ENCODE data around the gene ANXA8. TPM values are rescaled to one million over a fixed set of nuclear protein-coding genes. Genes with fewer than 3 reads are reported as not detected.
"Not testable (repeated sequence)": the region's sequence is repeated elsewhere in the genome, so short reads cannot be mapped to it uniquely, and the experiment has no call there.

ANXA8 gene
- total RNA-seq, 4 donors from 2014 or later: 98.0 to 254 (median 169) TPM

DNA sequence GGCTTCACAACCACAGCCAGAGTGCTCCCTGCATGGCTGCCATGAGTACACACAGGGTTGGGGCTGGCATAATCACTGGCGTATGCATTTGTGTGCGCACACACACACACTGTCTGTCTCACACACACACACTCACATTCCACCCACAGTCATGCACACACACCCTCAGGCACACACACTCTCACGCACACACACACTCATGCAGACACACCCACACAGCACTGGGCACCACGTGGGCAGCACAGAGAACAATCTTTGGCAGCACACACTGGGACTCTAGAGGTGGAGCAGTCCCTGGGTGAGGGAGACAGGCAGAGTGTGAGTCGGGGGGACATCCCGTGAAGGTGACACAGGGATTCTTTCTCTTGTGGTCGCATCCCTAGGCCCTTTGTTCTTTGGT lies 10.4 kb downstream of the ANXA8 start:
- not testable (repeated sequence) for DNase-seq (ENCODE audit: low spot score in 2 of 2); H3K9me3 ChIP-seq; H3K27me3 ChIP-seq; H3K4me3 ChIP-seq; H3K4me1 ChIP-seq; H3K27ac ChIP-seq; H3K36me3 ChIP-seq
- no CpG with 5 or more reads among the region's 7 CpGs for WGBS

DNA sequence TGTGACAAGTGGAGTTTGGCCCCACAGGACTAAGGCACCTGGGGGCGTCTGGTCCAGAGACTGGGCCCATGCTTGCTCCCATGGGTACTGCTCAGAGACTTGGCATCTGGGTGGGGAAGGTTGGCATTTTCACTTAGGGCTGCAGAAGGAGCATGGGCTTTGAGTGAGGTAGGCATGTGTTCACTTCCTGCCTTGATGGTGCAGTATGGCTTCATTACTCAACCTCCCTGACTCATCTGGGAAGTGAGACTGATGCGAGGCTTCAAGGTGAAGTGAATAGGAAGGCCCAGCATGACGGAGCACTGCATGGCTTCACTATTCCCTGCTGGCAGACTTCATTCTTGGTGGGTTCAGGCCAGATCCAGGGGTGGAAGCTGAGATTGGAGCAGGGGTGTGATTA lies 11.3 kb downstream of the ANXA8 start:
- not testable (repeated sequence) for DNase-seq (ENCODE audit: low spot score in 2 of 2)
- no CpG with 5 or more reads among the region's 3 CpGs for WGBS

DNA sequence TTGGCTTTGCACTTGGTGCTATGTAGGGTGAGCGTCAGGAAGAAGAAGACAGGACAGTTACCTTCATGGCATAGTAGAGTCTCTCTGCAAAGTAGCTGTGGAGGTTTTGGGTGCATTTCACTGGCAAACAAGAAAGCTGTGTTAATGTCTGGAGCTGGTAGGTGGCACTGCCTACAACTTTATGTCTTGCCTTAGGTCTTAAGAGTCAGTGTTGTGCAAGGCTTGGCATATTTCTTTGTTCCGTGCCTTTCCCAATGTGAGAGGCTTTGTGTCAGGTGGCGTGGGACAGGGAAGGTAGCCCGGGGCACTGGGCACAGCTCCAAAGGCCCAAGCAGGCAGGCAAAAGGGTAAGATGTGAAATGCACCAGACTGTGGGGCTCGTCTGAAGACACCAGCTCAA lies 11.8 kb downstream of the ANXA8 start:
- DNase-seq (ENCODE audit: low spot score in 2 of 2); H3K27ac ChIP-seq: not testable (repeated sequence)
- WGBS: no CpG with 5 or more reads among the region's 5 CpGs

More for the DNA sequence above, 11.3 kb downstream of the ANXA8 start:
- H3K4me1 ChIP-seq, H3K9me3 ChIP-seq, H3K27me3 ChIP-seq, H3K36me3 ChIP-seq, H3K27ac ChIP-seq, H3K4me3 ChIP-seq: not testable (repeated sequence)

DNA sequence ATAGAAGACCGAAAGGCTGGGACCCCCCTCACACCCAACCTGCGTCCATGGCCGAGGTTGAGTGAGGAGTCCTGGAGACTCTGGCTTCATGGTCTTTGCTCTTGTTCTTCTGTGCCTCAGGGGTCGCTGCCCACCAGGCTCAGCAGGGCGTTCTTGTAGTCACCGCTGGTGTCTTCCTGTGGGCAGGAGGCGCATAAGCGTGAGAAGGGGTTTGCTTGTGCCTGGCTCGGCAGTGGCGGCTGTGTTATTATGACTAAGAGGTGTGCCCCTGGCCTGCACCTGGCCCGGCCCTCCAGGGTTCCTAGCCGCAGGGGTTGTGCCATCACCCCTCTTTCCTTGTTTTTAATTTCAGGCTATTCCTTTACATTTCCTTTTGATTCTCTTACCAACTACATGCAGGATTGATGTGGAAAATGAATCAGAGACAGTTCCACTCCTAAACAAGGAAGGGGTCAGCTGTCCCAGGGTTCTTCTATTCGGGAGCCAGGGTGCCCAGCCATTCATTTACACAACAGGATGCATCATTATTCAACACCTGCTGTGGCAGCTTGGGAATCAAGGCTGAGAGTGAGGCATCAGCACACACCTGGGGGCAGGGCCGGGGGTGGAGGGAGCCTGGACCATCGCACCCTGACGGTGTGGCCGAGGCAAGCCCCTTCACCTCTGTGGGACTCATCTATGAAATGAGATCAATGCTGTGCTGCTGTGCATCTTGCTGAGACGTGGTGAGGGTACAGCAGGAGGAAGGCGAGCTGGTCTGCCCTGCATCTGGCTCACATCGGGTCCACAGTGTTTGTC lies 15.0 kb downstream of the ANXA8 start:
- H3K36me3 ChIP-seq; H3K27ac ChIP-seq; H3K27me3 ChIP-seq; DNase-seq (ENCODE audit: low spot score in 2 of 2); H3K9me3 ChIP-seq; H3K4me1 ChIP-seq; H3K4me3 ChIP-seq: not testable (repeated sequence)
- 92% methylated on average over 7 of the region's 20 CpGs for WGBS

More for the DNA sequence above, 11.8 kb downstream of the ANXA8 start:
- not testable (repeated sequence) for H3K4me3 ChIP-seq, H3K4me1 ChIP-seq, H3K36me3 ChIP-seq, H3K9me3 ChIP-seq, H3K27me3 ChIP-seq

DNA sequence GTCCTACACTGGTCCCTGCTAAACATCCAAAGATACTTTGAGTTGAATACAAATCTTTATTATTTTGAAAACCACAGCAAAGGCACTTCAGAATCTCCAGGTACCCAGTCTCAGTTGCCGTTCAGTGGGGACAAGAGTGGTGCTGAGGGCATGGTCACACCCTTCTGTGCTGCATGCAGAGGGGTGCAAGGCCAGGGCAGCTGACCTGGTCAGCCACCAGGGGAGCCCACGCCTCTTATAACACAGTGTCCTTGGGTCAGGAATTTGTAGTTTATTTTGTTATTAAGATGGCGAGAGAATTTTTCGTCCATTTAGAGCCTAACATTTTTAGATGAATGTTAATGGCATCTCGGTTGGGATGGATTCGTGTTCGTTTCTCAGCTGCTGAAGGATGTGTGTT lies 16.0 kb downstream of the ANXA8 start:
- H3K9me3 ChIP-seq; DNase-seq (ENCODE audit: low spot score in 2 of 2); H3K4me3 ChIP-seq; H3K27ac ChIP-seq; H3K4me1 ChIP-seq; H3K36me3 ChIP-seq; H3K27me3 ChIP-seq: not testable (repeated sequence)
- no CpG with 5 or more reads among the region's 7 CpGs for WGBS

DNA sequence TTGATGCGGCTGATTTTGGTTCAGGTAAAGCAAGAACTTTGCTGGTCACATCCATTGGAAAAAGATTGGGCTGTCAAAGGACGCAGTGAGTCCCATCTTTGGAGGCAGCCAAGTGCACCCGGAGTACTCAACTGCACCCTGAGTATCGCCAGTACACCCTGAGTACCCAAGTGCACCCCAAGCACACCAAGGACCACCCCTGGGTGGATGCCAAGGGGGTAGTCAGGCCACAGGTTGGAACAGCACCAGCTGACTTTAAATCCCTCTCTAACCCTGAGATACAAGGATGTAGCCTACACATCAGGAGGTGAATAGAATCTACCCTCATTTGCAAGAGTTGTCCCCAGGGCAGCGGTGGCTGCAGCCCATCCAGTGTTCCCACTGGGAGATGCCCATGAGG lies 16.5 kb downstream of the ANXA8 start:
- not testable (repeated sequence) for DNase-seq (ENCODE audit: low spot score in 2 of 2); H3K4me1 ChIP-seq; H3K27me3 ChIP-seq; H3K27ac ChIP-seq; H3K4me3 ChIP-seq; H3K9me3 ChIP-seq; H3K36me3 ChIP-seq
- no CpG with 5 or more reads among the region's 5 CpGs for WGBS

DNA sequence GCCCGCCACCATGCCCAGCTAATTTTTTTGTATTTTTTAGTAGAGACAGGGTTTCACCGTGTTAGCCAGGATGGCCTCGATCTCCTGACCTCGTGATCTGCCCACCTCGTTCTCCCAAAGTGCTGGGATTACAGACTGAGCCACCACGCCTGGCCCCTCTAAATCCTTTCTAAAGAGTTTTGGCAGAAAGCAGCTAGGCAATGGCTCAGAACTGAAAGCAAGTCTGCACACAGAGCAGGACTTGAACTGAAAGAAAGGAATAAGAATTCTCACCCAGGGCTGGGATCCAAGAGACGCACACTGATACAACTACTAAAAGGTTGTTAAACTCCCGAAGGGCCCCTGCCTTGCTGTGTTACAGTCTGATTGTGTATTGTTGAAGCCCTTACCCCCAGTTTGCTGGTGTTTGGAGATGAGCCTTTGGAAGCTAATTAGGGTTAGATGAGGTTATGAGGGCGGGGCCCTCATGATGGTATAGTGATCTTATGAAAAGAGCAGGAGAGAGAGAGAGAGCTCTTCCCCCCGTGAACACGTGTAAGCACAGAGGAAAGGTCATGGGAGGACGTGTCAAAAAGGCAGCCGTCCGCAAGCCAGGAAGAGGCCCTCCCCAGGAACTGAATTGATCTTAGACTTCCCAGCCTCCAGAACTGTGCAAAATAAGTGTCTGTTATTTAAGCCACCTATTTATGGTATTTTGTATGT lies 18.5 kb downstream of the ANXA8 start:
- H3K27me3 ChIP-seq, H3K9me3 ChIP-seq, H3K4me1 ChIP-seq, H3K36me3 ChIP-seq, H3K4me3 ChIP-seq, H3K27ac ChIP-seq: not testable (repeated sequence)
- 44% methylated on average over 14 of the region's 14 CpGs for WGBS
- DNase-seq (ENCODE audit: low spot score in 2 of 2): peak in 1 of 2 donors; percentile 21

DNA sequence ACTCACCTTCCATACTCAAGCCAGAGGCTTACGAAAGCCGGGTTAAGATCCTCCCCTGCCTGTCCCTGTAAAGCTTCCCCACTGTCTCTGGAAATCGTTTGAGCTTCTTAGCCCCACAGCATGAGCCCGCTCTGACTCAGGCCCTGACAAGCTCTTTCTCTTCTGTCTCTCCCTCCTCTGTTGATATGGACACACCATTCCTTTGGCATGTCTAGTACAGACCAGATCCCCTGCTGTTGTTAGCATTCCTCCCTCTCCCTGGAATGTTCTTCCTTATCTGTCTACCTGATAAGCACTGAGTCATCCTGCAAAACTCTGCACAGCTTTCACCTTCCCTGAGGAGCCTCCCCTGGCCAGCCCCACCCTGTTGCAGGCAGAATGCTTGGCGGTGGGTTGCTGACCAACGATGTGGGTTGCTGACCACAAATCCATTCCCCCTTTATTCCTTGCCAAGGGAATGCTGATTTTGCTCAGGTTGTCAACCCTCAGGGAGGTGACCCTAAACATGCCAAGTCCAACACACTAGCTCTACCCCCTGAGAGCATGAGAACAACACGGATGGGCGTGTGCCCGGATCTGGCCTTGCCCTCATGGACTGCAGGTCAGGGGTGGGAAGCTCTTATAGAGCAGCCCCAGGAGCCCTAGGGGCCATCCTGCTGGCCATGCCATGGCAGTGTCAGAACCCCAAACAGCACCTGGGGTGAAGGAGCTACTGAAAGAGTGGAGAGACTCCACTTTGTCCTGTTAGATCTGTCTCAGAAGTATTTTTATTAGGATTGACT lies 21.1 kb downstream of the ANXA8 start:
- H3K4me1 ChIP-seq, H3K9me3 ChIP-seq, H3K4me3 ChIP-seq, H3K27me3 ChIP-seq, H3K27ac ChIP-seq, H3K36me3 ChIP-seq: not testable (repeated sequence)
- peak in 1 of 2 donors; percentile 11 for DNase-seq (ENCODE audit: low spot score in 2 of 2)
- no CpG with 5 or more reads among the region's 9 CpGs for WGBS

DNA sequence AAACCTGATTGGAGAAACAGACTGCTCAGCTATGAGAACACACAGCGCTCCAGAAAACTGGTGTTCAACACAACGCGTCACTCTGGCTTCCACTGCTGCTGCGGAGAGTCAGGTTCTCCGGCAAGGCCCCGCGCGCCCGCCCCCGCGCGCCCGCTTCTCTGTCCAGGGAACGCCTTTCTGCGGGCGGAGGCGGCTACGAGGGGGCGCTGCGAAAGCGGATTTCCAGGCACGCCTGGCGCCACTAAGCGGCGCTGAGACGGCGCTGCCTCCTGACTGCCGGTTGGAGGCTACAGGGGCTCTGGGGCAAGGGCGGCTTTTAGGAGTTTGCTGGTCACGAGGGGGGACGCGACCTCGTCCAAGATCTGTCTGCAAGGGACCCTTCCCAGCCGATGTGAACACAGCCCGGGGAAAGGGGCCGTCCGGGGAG lies 22.6 kb downstream of the ANXA8 start:
- not testable (repeated sequence) for H3K27ac ChIP-seq, H3K27me3 ChIP-seq, H3K4me1 ChIP-seq, H3K36me3 ChIP-seq, H3K9me3 ChIP-seq
- no CpG with 5 or more reads among the region's 37 CpGs for WGBS
- peak in 1 of 2 donors; percentile 64 for DNase-seq (ENCODE audit: low spot score in 2 of 2)
- H3K4me3 ChIP-seq: peak overlapping the region; percentile 28

All from suprapubic skin (tissue), 4 donors.